ENCODE measurements around the gene CPOX.

CPOX gene

DNA sequence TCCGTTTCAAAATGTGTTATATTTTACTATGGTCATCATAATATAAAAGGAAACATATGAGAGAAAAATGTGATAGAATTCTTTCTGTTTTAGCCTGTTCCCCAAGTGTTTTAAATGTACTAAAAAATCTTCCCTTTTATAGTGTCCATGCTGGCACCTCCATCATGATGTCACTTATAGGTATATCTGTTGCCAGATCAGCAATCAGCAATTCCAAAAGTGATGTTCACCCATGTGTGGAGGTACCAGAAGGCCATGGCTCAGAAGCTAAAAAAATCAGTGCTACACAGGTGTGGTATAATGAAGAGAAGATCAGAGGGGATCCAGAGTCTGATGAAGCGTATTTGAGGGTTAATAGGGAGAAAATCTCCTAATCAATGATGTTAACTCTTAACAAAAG, 62.7 kb downstream of the CPOX start:
- H3K27ac ChIP-seq (ENCODE audit: extremely low read depth, low read depth, low read length) = no peak overlapping the region
- H3K4me1 ChIP-seq (ENCODE audit: control insufficient read depth, insufficient read depth, low read length) = no peaks in the 10 kb centered on the region
- no peaks in the 10 kb centered on the region for H3K36me3 ChIP-seq (ENCODE audit: control insufficient read depth in 2 of 2, insufficient read depth in 1 of 2, low read length in 2 of 2)
- no peak overlapping the region for H3K4me3 ChIP-seq (ENCODE audit: low read depth, low read length)
- CTCF ChIA-PET = no interaction called here
- no peaks in the 10 kb centered on the region for H3K9me3 ChIP-seq (ENCODE audit: control insufficient read depth, insufficient read depth, low read depth, low read length)
- POLR2A ChIA-PET = no interaction called here
- no peak for TF ChIP-seq SCRT1 (tag by site-specific recombination; IDR thresholded peaks at IDR 0.05; ENCODE audit: borderline replicate concordance)
- TF ChIP-seq, protein P1, sequence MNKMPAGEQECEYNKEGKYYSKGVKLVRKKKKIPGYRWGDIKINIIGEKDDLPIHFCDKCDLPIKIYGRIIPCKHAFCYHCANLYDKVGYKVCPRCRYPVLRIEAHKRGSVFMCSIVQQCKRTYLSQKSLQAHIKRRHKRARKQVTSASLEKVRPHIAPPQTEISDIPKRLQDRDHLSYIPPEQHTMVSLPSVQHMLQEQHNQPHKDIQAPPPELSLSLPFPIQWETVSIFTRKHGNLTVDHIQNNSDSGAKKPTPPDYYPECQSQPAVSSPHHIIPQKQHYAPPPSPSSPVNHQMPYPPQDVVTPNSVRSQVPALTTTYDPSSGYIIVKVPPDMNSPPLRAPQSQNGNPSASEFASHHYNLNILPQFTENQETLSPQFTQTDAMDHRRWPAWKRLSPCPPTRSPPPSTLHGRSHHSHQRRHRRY (tag by site-specific recombination; IDR thresholded peaks at IDR 0.05) = no peak
- TF ChIP-seq ZNF560 (tag by site-specific recombination; IDR thresholded peaks at IDR 0.05; ENCODE audit: borderline replicate concordance) = no peak
- TF ChIP-seq RBAK (tag by site-specific recombination; IDR thresholded peaks at IDR 0.05) = no peak
- TF ChIP-seq ZSCAN16 (tag by site-specific recombination; IDR thresholded peaks at IDR 0.05) = no peak
- TF ChIP-seq, protein P2, sequence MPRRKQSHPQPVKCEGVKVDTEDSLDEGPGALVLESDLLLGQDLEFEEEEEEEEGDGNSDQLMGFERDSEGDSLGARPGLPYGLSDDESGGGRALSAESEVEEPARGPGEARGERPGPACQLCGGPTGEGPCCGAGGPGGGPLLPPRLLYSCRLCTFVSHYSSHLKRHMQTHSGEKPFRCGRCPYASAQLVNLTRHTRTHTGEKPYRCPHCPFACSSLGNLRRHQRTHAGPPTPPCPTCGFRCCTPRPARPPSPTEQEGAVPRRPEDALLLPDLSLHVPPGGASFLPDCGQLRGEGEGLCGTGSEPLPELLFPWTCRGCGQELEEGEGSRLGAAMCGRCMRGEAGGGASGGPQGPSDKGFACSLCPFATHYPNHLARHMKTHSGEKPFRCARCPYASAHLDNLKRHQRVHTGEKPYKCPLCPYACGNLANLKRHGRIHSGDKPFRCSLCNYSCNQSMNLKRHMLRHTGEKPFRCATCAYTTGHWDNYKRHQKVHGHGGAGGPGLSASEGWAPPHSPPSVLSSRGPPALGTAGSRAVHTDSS (tag by site-specific recombination; IDR thresholded peaks at IDR 0.05) = no peak
- no peak for TF ChIP-seq KLF1 (tag by site-specific recombination; IDR thresholded peaks at IDR 0.05)
- no peak for TF ChIP-seq ZNF629 (tag by site-specific recombination; IDR thresholded peaks at IDR 0.05)
- no peak for TF ChIP-seq ZNF777 (tag by site-specific recombination; IDR thresholded peaks at IDR 0.05; ENCODE audit: borderline replicate concordance)
- TF ChIP-seq MZF1 (tag by site-specific recombination; IDR thresholded peaks at IDR 0.05; ENCODE audit: borderline replicate concordance) = no peak

DNA sequence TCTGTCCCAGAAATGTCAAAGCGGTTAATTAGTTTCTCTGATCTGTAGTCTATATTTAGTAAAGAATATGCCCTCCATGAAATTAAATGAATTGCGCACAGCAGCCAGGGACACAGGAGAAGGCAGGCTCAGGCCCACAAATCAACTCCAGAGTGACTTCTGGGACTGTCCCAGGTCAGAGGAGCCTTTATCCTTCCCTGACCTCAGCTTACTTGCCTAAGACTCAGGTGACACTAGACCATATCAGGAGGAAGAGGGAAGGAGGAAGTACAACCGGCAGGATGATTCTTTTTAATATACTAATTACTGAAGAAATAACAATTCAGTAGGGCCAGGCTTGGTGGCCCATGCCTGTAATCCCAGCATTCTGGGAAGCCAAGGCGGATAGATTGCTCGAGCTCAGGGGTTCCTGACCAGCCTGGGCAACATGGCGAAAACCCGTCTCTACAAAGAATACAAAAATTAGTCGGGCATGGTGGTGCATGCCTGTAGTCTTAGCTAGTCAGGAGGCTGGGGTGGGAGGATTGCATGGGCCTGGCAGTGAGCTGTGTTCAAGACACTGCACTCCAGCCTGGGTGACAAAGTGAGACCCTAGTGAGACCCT, 63.5 kb downstream of the CPOX start:
- H3K9me3 ChIP-seq (ENCODE audit: control insufficient read depth, insufficient read depth, low read depth, low read length) = no peaks in the 10 kb centered on the region
- H3K27ac ChIP-seq (ENCODE audit: extremely low read depth, low read depth, low read length) = no peak overlapping the region
- POLR2A ChIA-PET = no interaction called here

More for the DNA sequence above, 63.5 kb downstream of the CPOX start:
- CTCF ChIA-PET = no interaction called here
- Histone ChIP-seq H3K4me1 (ENCODE audit: control insufficient read depth, insufficient read depth, low read length) (no peaks in the 10 kb centered on the region), H3K36me3 (ENCODE audit: control insufficient read depth in 2 of 2, insufficient read depth in 1 of 2, low read length in 2 of 2) (no peaks in the 10 kb centered on the region), H3K4me3 (ENCODE audit: low read depth, low read length) (no peak overlapping the region)
- TF ChIP-seq ZNF623 (tag by site-specific recombination; IDR thresholded peaks at IDR 0.05) = no peak
- TF ChIP-seq, protein P3, sequence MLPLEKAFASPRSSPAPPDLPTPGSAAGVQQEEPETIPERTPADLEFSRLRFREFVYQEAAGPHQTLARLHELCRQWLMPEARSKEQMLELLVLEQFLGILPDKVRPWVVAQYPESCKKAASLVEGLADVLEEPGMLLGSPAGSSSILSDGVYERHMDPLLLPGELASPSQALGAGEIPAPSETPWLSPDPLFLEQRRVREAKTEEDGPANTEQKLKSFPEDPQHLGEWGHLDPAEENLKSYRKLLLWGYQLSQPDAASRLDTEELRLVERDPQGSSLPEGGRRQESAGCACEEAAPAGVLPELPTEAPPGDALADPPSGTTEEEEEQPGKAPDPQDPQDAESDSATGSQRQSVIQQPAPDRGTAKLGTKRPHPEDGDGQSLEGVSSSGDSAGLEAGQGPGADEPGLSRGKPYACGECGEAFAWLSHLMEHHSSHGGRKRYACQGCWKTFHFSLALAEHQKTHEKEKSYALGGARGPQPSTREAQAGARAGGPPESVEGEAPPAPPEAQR (tag by site-specific recombination; IDR thresholded peaks at IDR 0.05) = no peak
- no peak for TF ChIP-seq MYNN (tag by site-specific recombination; IDR thresholded peaks at IDR 0.05; ENCODE audit: borderline replicate concordance)
- TF ChIP-seq ZNF391 (tag by site-specific recombination; IDR thresholded peaks at IDR 0.05; ENCODE audit: borderline replicate concordance, low read depth) = no peak

All from HEK293 (cell line).